ENCODE measurements around the gene CCNF.
"Not testable (repeated sequence)": the region's sequence is repeated elsewhere in the genome, so short reads cannot be mapped to it uniquely, and the experiment has no call there.

CCNF gene

GRCh38 chr16:2429034-2429770 is at the start of gene CCNF:
Gene CCNF (plus strand): TSS chr16:2429447. CDS start chr16:2429482, 35 bp downstream.
- Histone ChIP-seq H3K4me2 (peak within 1 kb of the TSS; percentile 98), H4K20me1 (peaks cover 41% of the 10 kb centered on the region), H3K36me3 (peaks cover 34% of the 10 kb centered on the region), H3K27me3 (no peaks in the 10 kb centered on the region), H3K4me3 (peak within 1 kb of the TSS; percentile 86), H3K9ac (peak within 1 kb of the TSS; percentile 89), H3K9me3 (no peaks in the 10 kb centered on the region), H3K27ac (peak within 1 kb of the TSS; percentile 91), H3K4me1 (peaks cover 46% of the 10 kb centered on the region)
- TF ChIP-seq Cebpa-rat (IDR thresholded peaks at IDR 0.05) = no peak

- Histone ChIP-seq H3K27ac (no peak overlapping the region), H3K36me3 (no peaks in the 10 kb centered on the region), H3K4me2 (no peak overlapping the region), H3K9ac (no peak overlapping the region), H3K4me1 (no peaks in the 10 kb centered on the region), H4K20me1 (no peaks in the 10 kb centered on the region), H3K27me3 (no peaks in the 10 kb centered on the region), H3K4me3 (no peak overlapping the region), H3K9me3 (peaks cover 10% of the 10 kb centered on the region)
- no peak for TF ChIP-seq Cebpa-rat (IDR thresholded peaks at IDR 0.05)
Measured at GRCh38 chr16:2383501-2383900, 45.7 kb upstream of the CCNF start.

- Histone ChIP-seq H3K4me3 (no peak overlapping the region), H3K9me3 (peaks cover 19% of the 10 kb centered on the region), H3K27me3 (no peaks in the 10 kb centered on the region), H3K4me2 (no peak overlapping the region), H3K27ac (no peak overlapping the region), H3K36me3 (0 out of 2 replicates have a peak, but pooled peaks cover 4% of the 10 kb centered on the region), H3K9ac (no peak overlapping the region), H3K4me1 (no peaks in the 10 kb centered on the region), H4K20me1 (no peaks in the 10 kb centered on the region)
- TF ChIP-seq Cebpa-rat (IDR thresholded peaks at IDR 0.05) = no peak
Measured at GRCh38 chr16:2384426-2384825, 44.8 kb upstream of the CCNF start.

GRCh38 chr16:2385190-2385836 is 43.9 kb upstream of the CCNF start:
- Histone ChIP-seq H3K9me3 (peaks cover 21% of the 10 kb centered on the region), H3K27ac (no peak overlapping the region), H4K20me1 (no peaks in the 10 kb centered on the region), H3K27me3 (no peaks in the 10 kb centered on the region), H3K9ac (no peak overlapping the region), H3K4me2 (no peak overlapping the region), H3K4me3 (no peak overlapping the region), H3K36me3 (0 out of 2 replicates have a peak, but pooled peaks cover 4% of the 10 kb centered on the region), H3K4me1 (no peaks in the 10 kb centered on the region)
- TF ChIP-seq Cebpa-rat (IDR thresholded peaks at IDR 0.05) = no peak

GRCh38 chr16:2385982-2386381 is 43.3 kb upstream of the CCNF start:
- H3K4me3 ChIP-seq, H4K20me1 ChIP-seq, H3K36me3 ChIP-seq, H3K27me3 ChIP-seq, H3K27ac ChIP-seq, H3K4me1 ChIP-seq, H3K4me2 ChIP-seq, H3K9ac ChIP-seq: not testable (repeated sequence)
- H3K9me3 ChIP-seq = peaks cover 21% of the 10 kb centered on the region

GRCh38 chr16:2386990-2387389 is 42.3 kb upstream of the CCNF start:
- Histone ChIP-seq H3K4me2 (no peak overlapping the region), H3K9ac (no peak overlapping the region), H3K9me3 (peaks cover 21% of the 10 kb centered on the region), H3K27me3 (no peaks in the 10 kb centered on the region), H3K4me1 (no peaks in the 10 kb centered on the region), H4K20me1 (no peaks in the 10 kb centered on the region), H3K36me3 (0 out of 2 replicates have a peak, but pooled peaks cover 4% of the 10 kb centered on the region), H3K4me3 (no peak overlapping the region), H3K27ac (no peak overlapping the region)
- no peak for TF ChIP-seq Cebpa-rat (IDR thresholded peaks at IDR 0.05)

- no peaks in the 10 kb centered on the region for H3K4me1 ChIP-seq
- no peak overlapping the region for H3K27ac ChIP-seq
- H3K27me3 ChIP-seq = no peaks in the 10 kb centered on the region
- TF ChIP-seq Cebpa-rat (IDR thresholded peaks at IDR 0.05) = no peak
- no peak overlapping the region for H3K4me2 ChIP-seq
- H3K9ac ChIP-seq = no peak overlapping the region
- no peaks in the 10 kb centered on the region for H4K20me1 ChIP-seq
- H3K9me3 ChIP-seq = peaks cover 21% of the 10 kb centered on the region
- 0 out of 2 replicates have a peak, but pooled peaks cover 4% of the 10 kb centered on the region for H3K36me3 ChIP-seq
- no peak overlapping the region for H3K4me3 ChIP-seq
Measured at GRCh38 chr16:2388139-2388874, 40.9 kb upstream of the CCNF start.

GRCh38 chr16:2388875-2389433 is 40.3 kb upstream of the CCNF start:
- Histone ChIP-seq H3K4me1 (no peaks in the 10 kb centered on the region), H3K27me3 (no peaks in the 10 kb centered on the region), H3K9me3 (peaks cover 21% of the 10 kb centered on the region), H3K4me3 (no peak overlapping the region), H4K20me1 (no peaks in the 10 kb centered on the region), H3K27ac (no peak overlapping the region), H3K4me2 (no peak overlapping the region), H3K9ac (no peak overlapping the region), H3K36me3 (0 out of 2 replicates have a peak, but pooled peaks cover 4% of the 10 kb centered on the region)
- TF ChIP-seq Cebpa-rat (IDR thresholded peaks at IDR 0.05) = no peak

- H3K9me3 ChIP-seq = peaks cover 21% of the 10 kb centered on the region
- H3K27me3 ChIP-seq = no peaks in the 10 kb centered on the region
- 0 out of 2 replicates have a peak, but pooled peaks cover 4% of the 10 kb centered on the region for H3K36me3 ChIP-seq
- no peak overlapping the region for H3K4me2 ChIP-seq
- H3K27ac ChIP-seq = no peak overlapping the region
- no peaks in the 10 kb centered on the region for H3K4me1 ChIP-seq
- no peak overlapping the region for H3K4me3 ChIP-seq
- no peak overlapping the region for H3K9ac ChIP-seq
- TF ChIP-seq Cebpa-rat (IDR thresholded peaks at IDR 0.05) = no peak
- no peaks in the 10 kb centered on the region for H4K20me1 ChIP-seq
Measured at GRCh38 chr16:2392025-2392424, 37.2 kb upstream of the CCNF start.
